HepG2 (cell line): ENCODE measurements around the gene ANKFY1. TPM values are rescaled to one million over a fixed set of nuclear protein-coding genes. Genes with fewer than 3 reads are reported as not detected.

Source experiments
- ATAC-seq: fragments of 200-7000 bp; cut with Tn5 transposase; 3 replicates; pipeline ENCODE4 v1.9.1; 2020; ENCODE audit warnings: mild to moderate bottlenecking, moderate library complexity
- BruUV-seq: library from RNA; stranded (reverse); fragments of 400-500 nt; replicated peaks from 2 replicates; lab custom pipeline; 2021; lab: Mats Ljungman, UMichigan
- CTCF ChIA-PET: fragments of 300-600 bp; formaldehyde crosslinking; extraction: SDS; loops from one replicate; lab custom pipeline; 2021; ENCODE audit warnings: low total read pairs, inconsistent platforms, low intra/inter-chr PET ratio; lab: Yijun Ruan, JAX
- POLR2A ChIA-PET: fragments of 350-600 bp; sonication (Branson Sonifier 250); formaldehyde crosslinking; loops from one replicate; lab custom pipeline; 2020; ENCODE audit warnings: antibody characterized with exemption, inconsistent platforms; lab: Yijun Ruan, JAX
- DNase-seq: peaks from one replicate; pipeline ENCODE4 v3.0.0-alpha.2; 2015; ENCODE audit warnings: low spot score
- FAIRE-seq: peaks from 3 replicates; lab custom pipeline; 2011; peaks lifted over from hg19 to GRCh38; lab: Jason Lieb, UNC
- H2AFZ ChIP-seq: one replicate; pipeline ENCODE4 v1.6.1; 2011; ENCODE audit warnings: low read length, inconsistent platforms
- H3K27ac ChIP-seq: fragments of 300-600 bp; 3 replicates; pipeline ENCODE4 v1.8.0; 2011; ENCODE audit warnings: mixed run types, mild to moderate bottlenecking, mixed read lengths, low read length, inconsistent platforms; ENCODE audit not compliant: insufficient read depth; ENCODE audit errors: extremely low read length
- H3K27me3 ChIP-seq, 2 experiments: fragments of 200-600 bp in 1 of 2; 2 replicates in 1 of 2; 3 replicates in 1 of 2; pipeline versions ENCODE4 v1.6.0 to v1.8.0; 2011; ENCODE audit warnings: low read length in 2 of 2, mild to moderate bottlenecking in 2 of 2, moderate library complexity in 2 of 2, inconsistent platforms in 1 of 2; ENCODE audit not compliant: insufficient read depth in 2 of 2, control insufficient read depth in 1 of 2
- H3K36me3 ChIP-seq, 2 experiments: fragments of 200-600 bp in 1 of 2; replicated peaks in 1 of 2; 2 replicates in 1 of 2; 3 replicates in 1 of 2; pipeline versions ENCODE4 v1.5.1 to v1.8.0; 2011; ENCODE audit warnings: low read length in 2 of 2, inconsistent platforms in 1 of 2; ENCODE audit not compliant: insufficient read depth in 2 of 2, control insufficient read depth in 1 of 2
- H3K4me1 ChIP-seq: 2 replicates; pipeline ENCODE4 v1.5.1; 2012; ENCODE audit warnings: low read length, inconsistent platforms; ENCODE audit not compliant: insufficient read depth
- H3K4me2 ChIP-seq: 2 replicates; pipeline ENCODE4 v1.6.0; 2011; ENCODE audit warnings: low read depth, low read length, inconsistent platforms
- H3K4me3 ChIP-seq, 3 experiments: fragments of 200-600 bp in 1 of 3; sonication (generic), shearing (Covaris generic) in 1 of 3; replicated peaks in 1 of 3; 2 replicates each; pipeline ENCODE4 v1.5.1; 2011 to 2016; ENCODE audit warnings: low read length in 3 of 3, inconsistent platforms in 2 of 3, low read depth in 2 of 3, mild to moderate bottlenecking in 2 of 3, control low read depth in 1 of 3, mixed read lengths in 1 of 3; ENCODE audit not compliant: insufficient read depth in 1 of 3
- H3K79me2 ChIP-seq: one replicate; pipeline ENCODE4 v1.6.1; 2011; ENCODE audit warnings: low read length, inconsistent platforms; ENCODE audit not compliant: insufficient read depth
- H3K9ac ChIP-seq: 2 replicates; pipeline ENCODE4 v1.6.0; 2011; ENCODE audit warnings: mild to moderate bottlenecking, low read depth, low read length, inconsistent platforms; ENCODE audit not compliant: insufficient read depth
- H3K9me3 ChIP-seq: 2 replicates; pipeline ENCODE4 v1.5.1; 2012; ENCODE audit warnings: mild to moderate bottlenecking, low read length
- H4K20me1 ChIP-seq: 2 replicates; pipeline ENCODE4 v1.6.0; 2011; ENCODE audit warnings: inconsistent platforms, mild to moderate bottlenecking, low read length, moderate library complexity; ENCODE audit not compliant: insufficient read depth
- AGO1 ChIP-seq: fragments of 200-400 bp; formaldehyde crosslinking; IDR thresholded peaks from 2 replicates; pipeline ENCODE4 v1.6.1; 2017; ENCODE audit warnings: mild to moderate bottlenecking, low read depth, low read length, moderate library complexity; ENCODE audit not compliant: poor library complexity, severe bottlenecking
- BCL3 ChIP-seq: sonication (generic); formaldehyde crosslinking; IDR thresholded peaks from 2 replicates; pipeline ENCODE4 v1.5.1; 2020; ENCODE audit warnings: mild to moderate bottlenecking, missing genetic modification reagents, moderate library complexity
- CCAR2 ChIP-seq: fragments of 200-400 bp; formaldehyde crosslinking; optimal IDR thresholded peaks from 2 replicates; pipeline ENCODE3; 2018; ENCODE audit warnings: low read depth, mild to moderate bottlenecking, low read length, moderate library complexity
- FOXO1 ChIP-seq: sonication (generic); formaldehyde crosslinking; IDR thresholded peaks from 2 replicates; pipeline ENCODE4 v1.4.0; 2020; ENCODE audit warnings: missing genetic modification reagents
- KLF9 ChIP-seq: IDR thresholded peaks from 2 replicates; pipeline ENCODE4 v1.6.1; 2016; ENCODE audit warnings: low read depth
- MZF1 ChIP-seq: sonication (generic); formaldehyde crosslinking; IDR thresholded peaks from 2 replicates; pipeline ENCODE4 v1.8.1; 2023; ENCODE audit warnings: mild to moderate bottlenecking, missing genetic modification reagents, borderline replicate concordance
- NFYC ChIP-seq: IDR thresholded peaks from 2 replicates; pipeline ENCODE4 v1.6.1; 2016; ENCODE audit warnings: missing genetic modification reagents, missing compliant biosample characterization
- RELA ChIP-seq: sonication (generic); formaldehyde crosslinking; IDR thresholded peaks from 2 replicates; pipeline ENCODE4 v1.4.0; 2020; ENCODE audit warnings: missing genetic modification reagents
- SNAI1 ChIP-seq: sonication (generic); formaldehyde crosslinking; IDR thresholded peaks from 2 replicates; pipeline ENCODE4 v1.5.0; 2020; ENCODE audit warnings: mild to moderate bottlenecking, missing genetic modification reagents, borderline replicate concordance
- SRSF1 ChIP-seq: fragments of 200-400 bp; formaldehyde crosslinking; optimal IDR thresholded peaks from 2 replicates; pipeline ENCODE3; 2017; ENCODE audit warnings: mild to moderate bottlenecking, low read depth, low read length, moderate library complexity
- ZNF180 ChIP-seq: sonication (generic); formaldehyde crosslinking; IDR thresholded peaks from 2 replicates; pipeline ENCODE4 v1.4.0; 2020; ENCODE audit warnings: low read depth, missing genetic modification reagents, borderline replicate concordance
- ZNF251 ChIP-seq: sonication (generic); formaldehyde crosslinking; IDR thresholded peaks from 2 replicates; pipeline ENCODE4 v1.9.0; 2021; ENCODE audit warnings: mild to moderate bottlenecking, missing genetic modification reagents
- ZNF546 ChIP-seq: sonication (generic); formaldehyde crosslinking; conservative IDR thresholded peaks from 2 replicates; pipeline ENCODE4 v1.8.1; 2023; ENCODE audit warnings: mild to moderate bottlenecking, missing genetic modification reagents
- ZNF883 ChIP-seq: sonication (generic); formaldehyde crosslinking; IDR thresholded peaks from 2 replicates; pipeline ENCODE4 v1.5.1; 2020; ENCODE audit warnings: mild to moderate bottlenecking, missing genetic modification reagents; ENCODE audit errors: not compliant biosample characterization
- ZUFSP ChIP-seq: sonication (generic); formaldehyde crosslinking; IDR thresholded peaks from 2 replicates; pipeline ENCODE4 v1.9.0; 2021; ENCODE audit warnings: missing genetic modification reagents, mild to moderate bottlenecking, borderline replicate concordance
- WGBS: methylation state at CpG from one replicate; pipeline ENCODE4 v1.1.6; 2017; ENCODE audit warnings: low lambda C conversion rate; 5-methylcytosine and 5-hydroxymethylcytosine counted together
- in situ Hi-C: cut with HindIII; loops from 2 replicates; pipeline ENCODE4 v1.10.0; 2017; ENCODE audit warnings: low pct_unique_long_range_greater_than_20kb; ENCODE audit not compliant: extremely low pct_ligation_motif_present
- intact Hi-C: fragments of 100-400 bp; cut with micrococcal nuclease; formaldehyde crosslinking; loops from one replicate; pipeline ENCODE4 v1.10.0; 2022; ENCODE audit not compliant: unreplicated experiment
- polyA plus RNA-seq, 8 experiments: library from polyadenylated mRNA; depleted of rRNA in 3 of 8; stranded (reverse) in 7 of 8; unstranded in 1 of 8; fragments of >200 nt; fragmentation: Illumina TruSeq in 4 of 8; extraction: Trizol in 4 of 8; gene quantifications; 2 replicates each; pipeline versions ENCODE4 v1.2.1 to v1.2.3, GENCODE V29; 2011 to 2016; ENCODE audit warnings: low read depth in 4 of 8, missing spikeins in 1 of 8, mixed read lengths in 1 of 8; ENCODE audit not compliant: insufficient read depth in 1 of 8
- total RNA-seq, 5 experiments: library from RNA; depleted of rRNA; stranded (reverse); fragments of >200 nt; fragmentation: Illumina TruSeq; extraction: Trizol; gene quantifications; 2 replicates each; pipeline ENCODE4 v1.2.3, GENCODE V29; 2016; ENCODE audit warnings: low read depth in 1 of 5
- TF ChIP-seq, protein P1 (sequence below): sonication (generic); formaldehyde crosslinking; IDR thresholded peaks from 2 replicates; pipeline ENCODE4 v1.4.0; 2020; ENCODE audit warnings: mild to moderate bottlenecking, missing genetic modification reagents, borderline replicate concordance
- TF ChIP-seq, protein P2 (sequence below): IDR thresholded peaks from 2 replicates; pipeline ENCODE4 v1.6.1; 2016

The ANKFY1 gene
- total and polyA plus RNA-seq, 2 of the 13 experiments (the other 11 are each of a cell fraction or from before 2014, with no cell fraction given): 11.9 to 16.8 TPM

- H3K4me3 ChIP-seq: no peak overlapping the region
- FAIRE-seq (no peak), DNase-seq (no peak), ATAC-seq (no peak)
- H3K9ac ChIP-seq: no peak overlapping the region
- H4K20me1 ChIP-seq: no peaks in the 10 kb centered on the region
- ChIA-PET POLR2A (no interaction called here), CTCF (no interaction called here)
- no peak overlapping the region for H2AFZ ChIP-seq
- peaks cover under 1% of the 10 kb centered on the region for H3K4me1 ChIP-seq
- WGBS: 98% methylated on average over 4 of the region's 4 CpGs
- in situ Hi-C loops: no loop called here
- intact Hi-C loops: no loop called here
- no TSS peak for BruUV-seq
- no peak overlapping the region for H3K4me2 ChIP-seq
- H3K27ac ChIP-seq: no peak overlapping the region
- no peaks in the 10 kb centered on the region for H3K27me3 ChIP-seq
- H3K36me3 ChIP-seq: peaks cover 2 to 27% of the 10 kb centered on the region in 2 experiments
- H3K79me2 ChIP-seq: no peaks in the 10 kb centered on the region
- no peaks in the 10 kb centered on the region for H3K9me3 ChIP-seq
- no peak for TF ChIP-seq ZNF546 (CRISPR knock-in tag)
- TF ChIP-seq, protein P1, sequence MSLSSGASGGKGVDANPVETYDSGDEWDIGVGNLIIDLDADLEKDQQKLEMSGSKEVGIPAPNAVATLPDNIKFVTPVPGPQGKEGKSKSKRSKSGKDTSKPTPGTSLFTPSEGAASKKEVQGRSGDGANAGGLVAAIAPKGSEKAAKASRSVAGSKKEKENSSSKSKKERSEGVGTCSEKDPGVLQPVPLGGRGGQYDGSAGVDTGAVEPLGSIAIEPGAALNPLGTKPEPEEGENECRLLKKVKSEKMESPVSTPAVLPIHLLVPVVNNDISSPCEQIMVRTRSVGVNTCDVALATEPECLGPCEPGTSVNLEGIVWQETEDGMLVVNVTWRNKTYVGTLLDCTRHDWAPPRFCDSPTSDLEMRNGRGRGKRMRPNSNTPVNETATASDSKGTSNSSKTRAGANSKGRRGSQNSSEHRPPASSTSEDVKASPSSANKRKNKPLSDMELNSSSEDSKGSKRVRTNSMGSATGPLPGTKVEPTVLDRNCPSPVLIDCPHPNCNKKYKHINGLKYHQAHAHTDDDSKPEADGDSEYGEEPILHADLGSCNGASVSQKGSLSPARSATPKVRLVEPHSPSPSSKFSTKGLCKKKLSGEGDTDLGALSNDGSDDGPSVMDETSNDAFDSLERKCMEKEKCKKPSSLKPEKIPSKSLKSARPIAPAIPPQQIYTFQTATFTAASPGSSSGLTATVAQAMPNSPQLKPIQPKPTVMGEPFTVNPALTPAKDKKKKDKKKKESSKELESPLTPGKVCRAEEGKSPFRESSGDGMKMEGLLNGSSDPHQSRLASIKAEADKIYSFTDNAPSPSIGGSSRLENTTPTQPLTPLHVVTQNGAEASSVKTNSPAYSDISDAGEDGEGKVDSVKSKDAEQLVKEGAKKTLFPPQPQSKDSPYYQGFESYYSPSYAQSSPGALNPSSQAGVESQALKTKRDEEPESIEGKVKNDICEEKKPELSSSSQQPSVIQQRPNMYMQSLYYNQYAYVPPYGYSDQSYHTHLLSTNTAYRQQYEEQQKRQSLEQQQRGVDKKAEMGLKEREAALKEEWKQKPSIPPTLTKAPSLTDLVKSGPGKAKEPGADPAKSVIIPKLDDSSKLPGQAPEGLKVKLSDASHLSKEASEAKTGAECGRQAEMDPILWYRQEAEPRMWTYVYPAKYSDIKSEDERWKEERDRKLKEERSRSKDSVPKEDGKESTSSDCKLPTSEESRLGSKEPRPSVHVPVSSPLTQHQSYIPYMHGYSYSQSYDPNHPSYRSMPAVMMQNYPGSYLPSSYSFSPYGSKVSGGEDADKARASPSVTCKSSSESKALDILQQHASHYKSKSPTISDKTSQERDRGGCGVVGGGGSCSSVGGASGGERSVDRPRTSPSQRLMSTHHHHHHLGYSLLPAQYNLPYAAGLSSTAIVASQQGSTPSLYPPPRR (CRISPR knock-in tag): no peak
- TF ChIP-seq KLF9: no peak
- no peak for TF ChIP-seq MZF1
- no peak for TF ChIP-seq AGO1
- TF ChIP-seq RELA (CRISPR knock-in tag): no peak
- TF ChIP-seq CCAR2: no peak
- no peak for TF ChIP-seq FOXO1 (CRISPR knock-in tag)
- no peak for TF ChIP-seq SNAI1 (CRISPR knock-in tag)
- TF ChIP-seq, protein P2, sequence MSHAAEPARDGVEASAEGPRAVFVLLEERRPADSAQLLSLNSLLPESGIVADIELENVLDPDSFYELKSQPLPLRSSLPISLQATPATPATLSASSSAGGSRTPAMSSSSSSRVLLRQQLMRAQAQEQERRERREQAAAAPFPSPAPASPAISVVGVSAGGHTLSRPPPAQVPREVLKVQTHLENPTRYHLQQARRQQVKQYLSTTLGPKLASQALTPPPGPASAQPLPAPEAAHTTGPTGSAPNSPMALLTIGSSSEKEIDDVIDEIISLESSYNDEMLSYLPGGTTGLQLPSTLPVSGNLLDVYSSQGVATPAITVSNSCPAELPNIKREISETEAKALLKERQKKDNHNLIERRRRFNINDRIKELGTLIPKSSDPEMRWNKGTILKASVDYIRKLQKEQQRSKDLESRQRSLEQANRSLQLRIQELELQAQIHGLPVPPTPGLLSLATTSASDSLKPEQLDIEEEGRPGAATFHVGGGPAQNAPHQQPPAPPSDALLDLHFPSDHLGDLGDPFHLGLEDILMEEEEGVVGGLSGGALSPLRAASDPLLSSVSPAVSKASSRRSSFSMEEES (CRISPR knock-in tag): no peak
- no peak for TF ChIP-seq ZNF251 (CRISPR knock-in tag)
- TF ChIP-seq ZNF180 (CRISPR knock-in tag): no peak
- no peak for TF ChIP-seq NFYC (CRISPR knock-in tag)
- no peak for TF ChIP-seq BCL3 (CRISPR knock-in tag)
- no peak for TF ChIP-seq ZNF883 (CRISPR knock-in tag)
- no peak for TF ChIP-seq SRSF1
- no peak for TF ChIP-seq ZUFSP (CRISPR knock-in tag)
Measured at GRCh38 chr17:4269915-4270314, 6.1 kb upstream of the ANKFY1 start.
